GM12891 (cell line): Measurements from ENCODE around the gene TAF4.

Source experiments
- PAX5 ChIP-seq: IDR thresholded peaks from 2 replicates; pipeline ENCODE4 v1.6.1; 2011; ENCODE audit warnings: low read length, moderate library complexity, mild to moderate bottlenecking; ENCODE audit not compliant: insufficient read depth, severe bottlenecking
- POLR2A ChIP-seq: IDR thresholded peaks from 2 replicates; pipeline ENCODE4 v1.6.1; 2011; ENCODE audit warnings: low read depth, low read length, control low read depth
- POLR2AphosphoS5 ChIP-seq: IDR thresholded peaks from 2 replicates; pipeline ENCODE4 v1.6.1; 2011; ENCODE audit warnings: low read depth, low read length, control low read depth
- POU2F2 ChIP-seq: IDR thresholded peaks from 2 replicates; pipeline ENCODE4 v1.6.1; 2011; ENCODE audit warnings: low read depth, mild to moderate bottlenecking, control low read depth, low read length, moderate library complexity
- SPI1 ChIP-seq: IDR thresholded peaks from 2 replicates; pipeline ENCODE4 v1.6.1; 2011; ENCODE audit warnings: low read depth, low read length, control low read depth
- TAF1 ChIP-seq: IDR thresholded peaks from 2 replicates; pipeline ENCODE4 v1.6.1; 2011; ENCODE audit warnings: low read depth, low read length, control low read depth

DNA sequence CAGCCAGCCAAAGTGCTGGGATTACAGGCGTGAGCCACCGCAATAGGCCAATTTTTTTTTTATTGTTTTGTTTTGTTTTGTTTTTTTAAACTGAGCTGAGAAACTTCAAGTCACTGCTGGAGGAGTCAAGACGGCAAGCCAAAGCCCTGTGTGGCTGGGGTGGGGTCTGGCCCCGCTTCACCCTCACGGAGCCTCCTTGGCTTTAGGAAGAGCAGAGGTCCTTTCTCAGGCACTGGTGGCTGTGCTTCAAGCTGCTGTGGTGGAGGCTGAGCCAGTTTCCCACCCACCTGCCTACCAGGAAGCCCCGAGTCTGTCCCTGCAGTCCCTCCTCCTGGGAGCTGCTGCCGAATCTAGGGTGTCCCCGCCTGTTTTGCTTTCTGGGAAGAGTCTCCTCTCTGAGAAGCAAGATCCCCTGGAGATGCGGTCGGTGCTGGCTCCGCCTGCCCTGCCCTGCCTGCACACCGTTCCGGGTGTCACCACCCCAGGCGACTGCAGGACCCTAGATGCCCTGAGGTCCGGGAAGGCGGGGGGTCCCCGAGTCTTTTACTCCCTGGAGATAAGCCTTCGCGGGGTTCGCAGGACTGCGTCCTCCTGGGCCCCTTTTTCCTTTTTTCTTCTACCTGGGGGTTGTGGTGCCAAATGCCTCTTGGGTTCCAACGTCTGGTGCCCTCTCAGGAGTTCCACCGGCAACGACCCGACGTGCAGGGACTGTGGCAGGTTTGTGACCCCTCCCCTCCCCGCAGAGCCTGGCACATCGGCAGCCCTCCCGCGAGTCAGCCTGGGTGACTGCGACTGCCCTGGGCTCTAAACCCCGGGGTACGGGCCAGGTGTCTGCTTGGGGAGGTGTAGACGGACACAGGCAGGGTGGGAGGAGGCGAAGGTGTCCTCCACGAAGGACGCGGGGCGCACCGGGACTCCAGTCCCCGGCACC lies 100.7 kb downstream of the TAF4 start:
- TF ChIP-seq PAX5: no peak
- TF ChIP-seq POLR2A: no peak
- TF ChIP-seq POLR2AphosphoS5: no peak
- TF ChIP-seq POU2F2: no peak
- TF ChIP-seq SPI1: no peak
- no peak for TF ChIP-seq TAF1
